Measurements from ENCODE around the gene SNAP23.

SNAP23 gene

DNA sequence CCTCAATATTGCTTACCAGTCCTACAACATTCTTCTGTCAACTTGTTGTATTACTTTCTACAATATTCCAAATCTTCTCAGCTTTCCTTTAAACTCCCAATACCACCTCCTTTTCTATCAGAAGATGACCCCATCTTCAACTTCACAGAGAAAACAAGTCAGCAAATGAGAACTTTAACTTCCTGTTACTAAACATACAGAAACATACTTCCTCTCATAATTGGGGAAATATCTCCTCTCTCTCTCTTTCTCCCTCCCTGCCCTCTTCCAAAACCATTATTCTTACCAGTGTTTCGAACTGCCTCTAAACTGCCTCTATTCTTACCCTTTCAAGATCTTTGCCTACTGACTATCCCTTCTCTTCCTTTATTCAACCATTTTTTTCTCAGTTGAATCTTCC is 1.8 kb upstream of the SNAP23 start:
- TF ChIP-seq, protein P1, sequence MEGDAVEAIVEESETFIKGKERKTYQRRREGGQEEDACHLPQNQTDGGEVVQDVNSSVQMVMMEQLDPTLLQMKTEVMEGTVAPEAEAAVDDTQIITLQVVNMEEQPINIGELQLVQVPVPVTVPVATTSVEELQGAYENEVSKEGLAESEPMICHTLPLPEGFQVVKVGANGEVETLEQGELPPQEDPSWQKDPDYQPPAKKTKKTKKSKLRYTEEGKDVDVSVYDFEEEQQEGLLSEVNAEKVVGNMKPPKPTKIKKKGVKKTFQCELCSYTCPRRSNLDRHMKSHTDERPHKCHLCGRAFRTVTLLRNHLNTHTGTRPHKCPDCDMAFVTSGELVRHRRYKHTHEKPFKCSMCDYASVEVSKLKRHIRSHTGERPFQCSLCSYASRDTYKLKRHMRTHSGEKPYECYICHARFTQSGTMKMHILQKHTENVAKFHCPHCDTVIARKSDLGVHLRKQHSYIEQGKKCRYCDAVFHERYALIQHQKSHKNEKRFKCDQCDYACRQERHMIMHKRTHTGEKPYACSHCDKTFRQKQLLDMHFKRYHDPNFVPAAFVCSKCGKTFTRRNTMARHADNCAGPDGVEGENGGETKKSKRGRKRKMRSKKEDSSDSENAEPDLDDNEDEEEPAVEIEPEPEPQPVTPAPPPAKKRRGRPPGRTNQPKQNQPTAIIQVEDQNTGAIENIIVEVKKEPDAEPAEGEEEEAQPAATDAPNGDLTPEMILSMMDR (IDR thresholded peaks at IDR 0.05; ENCODE audit: control insufficient read depth, extremely low read depth, insufficient read depth) = no peak
- DNase-seq (ENCODE audit: low read depth) = no peak
- H3K4me3 ChIP-seq (ENCODE audit: low read depth, low read length) = no peak overlapping the region

DNA sequence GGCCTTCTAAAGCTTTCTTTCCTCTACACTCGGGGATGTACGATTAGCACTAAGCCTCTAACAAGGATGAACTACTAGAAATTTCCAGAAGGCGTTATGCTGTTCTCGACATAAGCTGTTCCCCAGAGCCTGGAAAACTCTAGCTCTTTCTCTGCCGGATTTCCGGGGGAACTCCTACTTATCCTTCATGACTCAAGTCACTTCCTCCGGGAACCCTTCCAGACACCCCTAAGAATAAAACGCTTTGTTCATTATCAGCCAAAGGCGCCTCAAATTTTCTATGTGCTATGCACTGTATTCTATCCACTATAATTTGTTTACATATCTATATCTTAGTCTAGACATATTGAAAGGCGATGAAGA is 455 bp upstream of the SNAP23 start:
- TF ChIP-seq, protein P1 (IDR thresholded peaks at IDR 0.05; ENCODE audit: control insufficient read depth, extremely low read depth, insufficient read depth) = no peak
- peak overlapping the region; percentile 74 for H3K4me3 ChIP-seq (ENCODE audit: low read depth, low read length)
- no peak for DNase-seq (ENCODE audit: low read depth)

DNA sequence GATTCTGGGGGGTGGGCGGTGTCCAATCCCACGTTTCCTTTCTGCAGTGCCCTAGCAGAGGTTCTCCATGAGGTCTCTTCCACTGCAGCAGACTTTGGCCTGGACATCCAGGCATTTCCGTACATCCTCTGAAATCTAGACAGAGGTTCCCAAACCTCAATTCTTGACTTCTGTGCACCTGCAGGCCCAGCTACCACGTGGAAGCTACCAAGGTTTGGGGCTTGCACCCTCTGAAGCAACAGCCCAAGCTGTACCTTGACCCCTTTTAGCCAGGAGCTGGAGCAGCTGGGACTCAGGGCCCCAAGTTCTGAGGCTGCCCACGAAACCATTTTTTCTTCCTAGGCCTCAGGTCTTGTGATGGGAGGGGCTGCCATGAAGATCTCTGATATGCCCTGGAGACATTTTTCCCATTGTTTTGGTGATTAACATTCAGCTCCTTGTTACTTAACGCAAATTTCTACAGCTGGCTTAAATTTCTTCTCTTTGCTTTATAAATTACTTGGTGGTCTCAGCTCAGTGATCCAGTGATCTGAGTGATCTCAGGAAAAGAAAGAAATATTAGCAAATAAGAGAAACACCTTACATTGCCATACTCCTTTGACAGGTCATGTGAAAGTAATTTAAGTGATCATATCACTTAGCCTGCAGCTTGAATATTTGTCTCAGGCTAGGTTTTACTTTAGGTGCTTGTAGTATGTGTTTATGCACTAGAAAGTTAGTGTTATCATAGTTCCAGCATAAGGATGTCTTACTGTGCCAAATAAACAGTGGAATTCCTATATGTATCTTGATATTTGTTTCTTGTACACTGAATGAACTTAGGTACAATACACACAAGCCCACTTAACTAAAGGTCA is 3.0 kb downstream of the SNAP23 start:
- H3K4me3 ChIP-seq (ENCODE audit: low read depth, low read length) = no peak overlapping the region
- TF ChIP-seq, protein P1 (IDR thresholded peaks at IDR 0.05; ENCODE audit: control insufficient read depth, extremely low read depth, insufficient read depth) = no peak
- no peak for DNase-seq (ENCODE audit: low read depth)

DNA sequence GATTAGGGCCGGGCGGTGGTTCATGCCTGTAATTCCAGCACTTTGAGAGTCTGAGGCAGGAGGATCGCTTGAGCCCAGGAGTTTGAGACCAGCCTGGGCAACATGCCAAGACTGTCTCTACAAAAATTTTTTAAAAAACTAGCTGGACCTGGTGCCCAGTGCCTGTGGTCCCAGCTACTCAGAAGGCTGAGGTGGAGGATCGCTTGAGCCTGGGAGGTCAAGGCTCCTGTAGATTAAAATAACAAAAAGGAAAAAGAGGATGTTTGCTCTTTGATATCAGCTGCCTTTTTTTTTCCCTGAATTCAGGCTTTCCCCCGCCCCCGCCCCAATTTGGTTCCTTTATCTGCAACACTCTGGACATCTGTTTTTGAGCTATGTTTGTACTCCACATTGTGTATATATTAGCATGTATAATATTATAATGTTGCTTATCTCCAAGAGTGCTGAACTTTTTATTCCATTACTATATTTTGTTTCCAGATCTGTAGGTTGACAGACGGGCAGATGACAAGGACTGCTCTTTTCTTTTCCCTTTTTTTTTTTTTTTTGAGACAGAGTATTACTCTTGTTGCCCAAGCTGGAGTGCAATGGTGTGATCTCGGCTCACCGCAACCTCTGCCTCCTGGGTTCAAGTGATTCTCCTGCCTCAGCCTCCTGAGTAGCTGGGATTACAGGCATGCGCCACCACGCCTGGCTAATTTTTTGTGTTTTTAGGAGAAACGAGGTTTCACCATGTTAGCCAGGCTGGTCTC is 4.6 kb downstream of the SNAP23 start:
- TF ChIP-seq, protein P1 (IDR thresholded peaks at IDR 0.05; ENCODE audit: control insufficient read depth, extremely low read depth, insufficient read depth) = no peak
- DNase-seq (ENCODE audit: low read depth) = no peak
- H3K4me3 ChIP-seq (ENCODE audit: low read depth, low read length) = no peak overlapping the region

DNA sequence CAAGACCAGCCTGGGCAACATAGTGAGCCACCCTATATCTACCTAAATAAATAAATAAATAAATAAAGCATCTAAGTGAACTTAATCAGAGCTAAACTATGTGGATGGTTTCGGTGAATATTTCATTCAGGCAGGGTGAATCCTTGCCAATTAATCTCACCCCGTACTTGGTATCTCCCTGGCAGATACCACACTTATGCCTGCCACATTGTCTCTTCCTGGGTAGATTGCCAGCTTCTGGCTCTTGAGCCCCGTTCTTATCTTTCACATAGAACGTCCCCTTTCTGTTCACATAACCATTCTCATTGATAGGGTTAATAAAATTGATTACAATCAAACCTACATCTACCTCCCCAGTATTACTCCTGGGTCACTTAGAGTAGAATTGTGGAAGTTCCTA is 7.0 kb downstream of the SNAP23 start:
- H3K4me3 ChIP-seq (ENCODE audit: low read depth, low read length) = no peak overlapping the region
- TF ChIP-seq, protein P1 (IDR thresholded peaks at IDR 0.05; ENCODE audit: control insufficient read depth, extremely low read depth, insufficient read depth) = no peak
- DNase-seq (ENCODE audit: low read depth) = no peak

DNA sequence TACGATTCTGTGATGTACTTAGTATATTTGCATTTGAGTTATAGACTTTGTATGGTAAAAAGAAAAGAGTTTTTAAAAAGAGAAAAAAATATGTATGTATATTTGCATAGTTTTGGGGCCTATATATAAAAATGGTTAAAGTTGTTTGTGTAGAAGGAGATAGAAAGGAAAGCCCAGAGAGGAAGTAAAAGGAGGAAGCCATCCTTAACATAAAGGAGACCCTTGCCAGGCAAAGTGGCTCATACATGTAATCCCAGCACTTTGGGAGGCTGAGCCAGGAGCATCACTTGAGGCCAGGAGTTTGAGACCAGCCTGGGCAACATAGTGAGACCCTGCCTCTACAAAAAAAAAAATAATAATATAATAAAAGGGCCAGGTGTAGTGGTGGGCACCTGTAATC is 8.4 kb downstream of the SNAP23 start:
- TF ChIP-seq, protein P1 (IDR thresholded peaks at IDR 0.05; ENCODE audit: control insufficient read depth, extremely low read depth, insufficient read depth) = no peak
- no peak for DNase-seq (ENCODE audit: low read depth)
- no peak overlapping the region for H3K4me3 ChIP-seq (ENCODE audit: low read depth, low read length)
